HEK293 (cell line): ENCODE results near the gene UACA.

ENCODE experiments used
- CTCF ChIA-PET: fragments of 350-600 bp; formaldehyde crosslinking; extraction: SDS; loops from one replicate; lab custom pipeline; 2021; ENCODE audit warnings: antibody characterized with exemption; lab: Yijun Ruan, JAX
- POLR2A ChIA-PET: fragments of 300-600 bp; formaldehyde crosslinking; extraction: SDS; loops from one replicate; lab custom pipeline; 2020; ENCODE audit warnings: antibody characterized with exemption, inconsistent platforms; lab: Yijun Ruan, JAX
- H3K27ac ChIP-seq: fragments of 200-500 bp; sonication (Bioruptor generic); 2 replicates; pipeline ENCODE4 v1.5.1; 2014; ENCODE audit warnings: low read depth, low read length, control low read depth, inconsistent platforms; ENCODE audit errors: extremely low read depth
- H3K36me3 ChIP-seq, 2 experiments: fragments of 200-500 bp in 1 of 2; sonication (Bioruptor generic) in 1 of 2; 1 replicate in 1 of 2; 2 replicates in 1 of 2; pipeline ENCODE4 v1.5.1; 2014 to 2017; ENCODE audit warnings: inconsistent platforms in 2 of 2, low read length in 2 of 2; ENCODE audit not compliant: control insufficient read depth in 2 of 2, insufficient read depth in 1 of 2
- H3K4me1 ChIP-seq: fragments of 200-500 bp; sonication (Bioruptor generic); 2 replicates; pipeline ENCODE4 v1.5.1; 2014; ENCODE audit warnings: mild to moderate bottlenecking, low read length, inconsistent platforms; ENCODE audit not compliant: control insufficient read depth, insufficient read depth
- H3K4me3 ChIP-seq: 2 replicates; pipeline ENCODE4 v1.5.1; 2011; ENCODE audit warnings: low read depth, mild to moderate bottlenecking, control low read depth, low read length, moderate library complexity
- H3K9me3 ChIP-seq: fragments of 200-500 bp; sonication (Bioruptor generic); 2 replicates; pipeline ENCODE4 v1.5.1; 2014; ENCODE audit warnings: low read depth, low read length, inconsistent platforms; ENCODE audit not compliant: control insufficient read depth, insufficient read depth
- KLF1 ChIP-seq: fragments of 450-650 bp; formaldehyde crosslinking; IDR thresholded peaks from 2 replicates; pipeline ENCODE4 v1.5.1; 2016; ENCODE audit warnings: missing biosample characterization, missing genetic modification characterization
- SCRT2 ChIP-seq: fragments of 450-650 bp; formaldehyde crosslinking; IDR thresholded peaks from 2 replicates; pipeline ENCODE4 v1.5.1; 2016; ENCODE audit warnings: missing biosample characterization, missing genetic modification characterization
- ZBTB21 ChIP-seq: fragments of 450-650 bp; formaldehyde crosslinking; IDR thresholded peaks from 2 replicates; pipeline ENCODE4 v1.5.1; 2017; ENCODE audit warnings: missing biosample characterization, missing genetic modification characterization
- ZNF23 ChIP-seq: fragments of 450-650 bp; formaldehyde crosslinking; IDR thresholded peaks from 2 replicates; pipeline ENCODE4 v1.5.1; 2016; ENCODE audit warnings: missing biosample characterization, missing genetic modification characterization, borderline replicate concordance
- ZNF292 ChIP-seq: fragments of 450-650 bp; formaldehyde crosslinking; IDR thresholded peaks from 2 replicates; pipeline ENCODE4 v1.5.1; 2016; ENCODE audit warnings: low read depth, missing biosample characterization, missing genetic modification characterization, borderline replicate concordance
- ZNF335 ChIP-seq: fragments of 450-650 bp; formaldehyde crosslinking; conservative IDR thresholded peaks from 2 replicates; pipeline ENCODE4 v1.5.1; 2016; ENCODE audit warnings: missing biosample characterization, missing genetic modification characterization
- ZNF549 ChIP-seq: fragments of 450-650 bp; IDR thresholded peaks from 2 replicates; pipeline ENCODE4 v1.5.1; 2018; ENCODE audit warnings: missing biosample characterization, missing genetic modification characterization, mild to moderate bottlenecking, inconsistent platforms, moderate library complexity
- ZNF670 ChIP-seq: fragments of 450-650 bp; formaldehyde crosslinking; IDR thresholded peaks from 2 replicates; pipeline ENCODE4 v1.5.1; 2016; ENCODE audit warnings: missing biosample characterization, missing genetic modification characterization, low read depth
- TF ChIP-seq, protein P1 (sequence below): fragments of 450-650 bp; formaldehyde crosslinking; IDR thresholded peaks from 2 replicates; pipeline ENCODE4 v1.5.1; 2016; ENCODE audit warnings: missing biosample characterization, missing genetic modification characterization
- TF ChIP-seq, protein P2 (sequence below): fragments of 450-650 bp; formaldehyde crosslinking; IDR thresholded peaks from 2 replicates; pipeline ENCODE4 v1.5.1; 2016; ENCODE audit warnings: missing biosample characterization, missing genetic modification characterization
- TF ChIP-seq, protein P3 (sequence below): fragments of 450-650 bp; formaldehyde crosslinking; IDR thresholded peaks from 2 replicates; pipeline ENCODE4 v1.5.1; 2016; ENCODE audit warnings: missing biosample characterization, missing genetic modification characterization, borderline replicate concordance
- TF ChIP-seq, protein P4 (sequence below): fragments of 450-650 bp; formaldehyde crosslinking; IDR thresholded peaks from 2 replicates; pipeline ENCODE4 v1.5.1; 2016; ENCODE audit warnings: missing biosample characterization, missing genetic modification characterization
- TF ChIP-seq, protein P5 (sequence below): fragments of 450-650 bp; formaldehyde crosslinking; IDR thresholded peaks from 2 replicates; pipeline ENCODE4 v1.5.1; 2016; ENCODE audit warnings: missing biosample characterization, missing genetic modification characterization, low read depth
- TF ChIP-seq, protein P6 (sequence below): fragments of 450-650 bp; formaldehyde crosslinking; IDR thresholded peaks from 2 replicates; pipeline ENCODE4 v1.5.1; 2016; ENCODE audit warnings: missing biosample characterization, missing genetic modification characterization, low read depth
- TF ChIP-seq, protein P7 (sequence below): fragments of 450-650 bp; IDR thresholded peaks from 2 replicates; pipeline ENCODE4 v1.5.1; 2018; ENCODE audit warnings: missing biosample characterization, missing genetic modification characterization

Gene UACA

DNA sequence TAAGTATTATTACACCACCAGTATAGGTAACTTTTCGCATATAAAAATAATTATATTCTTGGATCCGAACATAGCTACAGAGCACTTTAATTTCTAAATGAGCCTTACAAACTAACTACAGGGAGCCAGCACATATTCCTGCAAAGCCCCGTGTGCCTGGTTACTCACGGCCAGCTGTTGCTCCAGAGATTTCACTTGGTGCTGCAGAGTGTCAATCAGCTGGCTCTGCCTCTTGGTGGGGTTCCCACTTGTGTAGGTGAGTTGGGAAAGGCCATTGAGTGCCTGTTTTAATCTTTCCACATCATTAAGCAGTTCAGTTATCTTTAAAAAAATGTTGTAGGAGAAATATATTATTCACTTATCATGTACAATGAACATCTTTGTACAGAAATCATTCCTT is 98.9 kb downstream of the UACA start:
- Histone ChIP-seq H3K9me3 (no peaks in the 10 kb centered on the region), H3K4me1 (no peaks in the 10 kb centered on the region), H3K4me3 (no peak overlapping the region), H3K36me3 (peaks cover 12 to 19% of the 10 kb centered on the region in 2 experiments), H3K27ac (no peak overlapping the region)
- TF ChIP-seq, protein P1, sequence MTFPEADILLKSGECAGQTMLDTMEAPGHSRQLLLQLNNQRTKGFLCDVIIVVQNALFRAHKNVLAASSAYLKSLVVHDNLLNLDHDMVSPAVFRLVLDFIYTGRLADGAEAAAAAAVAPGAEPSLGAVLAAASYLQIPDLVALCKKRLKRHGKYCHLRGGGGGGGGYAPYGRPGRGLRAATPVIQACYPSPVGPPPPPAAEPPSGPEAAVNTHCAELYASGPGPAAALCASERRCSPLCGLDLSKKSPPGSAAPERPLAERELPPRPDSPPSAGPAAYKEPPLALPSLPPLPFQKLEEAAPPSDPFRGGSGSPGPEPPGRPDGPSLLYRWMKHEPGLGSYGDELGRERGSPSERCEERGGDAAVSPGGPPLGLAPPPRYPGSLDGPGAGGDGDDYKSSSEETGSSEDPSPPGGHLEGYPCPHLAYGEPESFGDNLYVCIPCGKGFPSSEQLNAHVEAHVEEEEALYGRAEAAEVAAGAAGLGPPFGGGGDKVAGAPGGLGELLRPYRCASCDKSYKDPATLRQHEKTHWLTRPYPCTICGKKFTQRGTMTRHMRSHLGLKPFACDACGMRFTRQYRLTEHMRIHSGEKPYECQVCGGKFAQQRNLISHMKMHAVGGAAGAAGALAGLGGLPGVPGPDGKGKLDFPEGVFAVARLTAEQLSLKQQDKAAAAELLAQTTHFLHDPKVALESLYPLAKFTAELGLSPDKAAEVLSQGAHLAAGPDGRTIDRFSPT, result no peak
- no peak for TF ChIP-seq ZNF670
- no peak for TF ChIP-seq ZNF549 (tag by site-specific recombination)
- TF ChIP-seq, protein P2, sequence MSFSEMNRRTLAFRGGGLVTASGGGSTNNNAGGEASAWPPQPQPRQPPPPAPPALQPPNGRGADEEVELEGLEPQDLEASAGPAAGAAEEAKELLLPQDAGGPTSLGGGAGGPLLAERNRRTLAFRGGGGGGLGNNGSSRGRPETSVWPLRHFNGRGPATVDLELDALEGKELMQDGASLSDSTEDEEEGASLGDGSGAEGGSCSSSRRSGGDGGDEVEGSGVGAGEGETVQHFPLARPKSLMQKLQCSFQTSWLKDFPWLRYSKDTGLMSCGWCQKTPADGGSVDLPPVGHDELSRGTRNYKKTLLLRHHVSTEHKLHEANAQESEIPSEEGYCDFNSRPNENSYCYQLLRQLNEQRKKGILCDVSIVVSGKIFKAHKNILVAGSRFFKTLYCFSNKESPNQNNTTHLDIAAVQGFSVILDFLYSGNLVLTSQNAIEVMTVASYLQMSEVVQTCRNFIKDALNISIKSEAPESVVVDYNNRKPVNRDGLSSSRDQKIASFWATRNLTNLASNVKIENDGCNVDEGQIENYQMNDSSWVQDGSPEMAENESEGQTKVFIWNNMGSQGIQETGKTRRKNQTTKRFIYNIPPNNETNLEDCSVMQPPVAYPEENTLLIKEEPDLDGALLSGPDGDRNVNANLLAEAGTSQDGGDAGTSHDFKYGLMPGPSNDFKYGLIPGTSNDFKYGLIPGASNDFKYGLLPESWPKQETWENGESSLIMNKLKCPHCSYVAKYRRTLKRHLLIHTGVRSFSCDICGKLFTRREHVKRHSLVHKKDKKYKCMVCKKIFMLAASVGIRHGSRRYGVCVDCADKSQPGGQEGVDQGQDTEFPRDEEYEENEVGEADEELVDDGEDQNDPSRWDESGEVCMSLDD (tag by site-specific recombination), result no peak
- TF ChIP-seq KLF1 (tag by site-specific recombination), result no peak
- TF ChIP-seq ZNF335, result 0 out of 2 replicates have a peak, but pooled peaks have one; percentile 28
- no peak for TF ChIP-seq ZNF292 (tag by site-specific recombination)
- no peak for TF ChIP-seq ZBTB21
- TF ChIP-seq, protein P3, sequence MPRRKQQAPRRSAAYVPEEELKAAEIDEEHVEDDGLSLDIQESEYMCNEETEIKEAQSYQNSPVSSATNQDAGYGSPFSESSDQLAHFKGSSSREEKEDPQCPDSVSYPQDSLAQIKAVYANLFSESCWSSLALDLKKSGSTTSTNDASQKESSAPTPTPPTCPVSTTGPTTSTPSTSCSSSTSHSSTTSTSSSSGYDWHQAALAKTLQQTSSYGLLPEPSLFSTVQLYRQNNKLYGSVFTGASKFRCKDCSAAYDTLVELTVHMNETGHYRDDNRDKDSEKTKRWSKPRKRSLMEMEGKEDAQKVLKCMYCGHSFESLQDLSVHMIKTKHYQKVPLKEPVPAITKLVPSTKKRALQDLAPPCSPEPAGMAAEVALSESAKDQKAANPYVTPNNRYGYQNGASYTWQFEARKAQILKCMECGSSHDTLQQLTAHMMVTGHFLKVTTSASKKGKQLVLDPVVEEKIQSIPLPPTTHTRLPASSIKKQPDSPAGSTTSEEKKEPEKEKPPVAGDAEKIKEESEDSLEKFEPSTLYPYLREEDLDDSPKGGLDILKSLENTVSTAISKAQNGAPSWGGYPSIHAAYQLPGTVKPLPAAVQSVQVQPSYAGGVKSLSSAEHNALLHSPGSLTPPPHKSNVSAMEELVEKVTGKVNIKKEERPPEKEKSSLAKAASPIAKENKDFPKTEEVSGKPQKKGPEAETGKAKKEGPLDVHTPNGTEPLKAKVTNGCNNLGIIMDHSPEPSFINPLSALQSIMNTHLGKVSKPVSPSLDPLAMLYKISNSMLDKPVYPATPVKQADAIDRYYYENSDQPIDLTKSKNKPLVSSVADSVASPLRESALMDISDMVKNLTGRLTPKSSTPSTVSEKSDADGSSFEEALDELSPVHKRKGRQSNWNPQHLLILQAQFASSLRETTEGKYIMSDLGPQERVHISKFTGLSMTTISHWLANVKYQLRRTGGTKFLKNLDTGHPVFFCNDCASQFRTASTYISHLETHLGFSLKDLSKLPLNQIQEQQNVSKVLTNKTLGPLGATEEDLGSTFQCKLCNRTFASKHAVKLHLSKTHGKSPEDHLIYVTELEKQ (tag by site-specific recombination), result no peak
- TF ChIP-seq, protein P4, sequence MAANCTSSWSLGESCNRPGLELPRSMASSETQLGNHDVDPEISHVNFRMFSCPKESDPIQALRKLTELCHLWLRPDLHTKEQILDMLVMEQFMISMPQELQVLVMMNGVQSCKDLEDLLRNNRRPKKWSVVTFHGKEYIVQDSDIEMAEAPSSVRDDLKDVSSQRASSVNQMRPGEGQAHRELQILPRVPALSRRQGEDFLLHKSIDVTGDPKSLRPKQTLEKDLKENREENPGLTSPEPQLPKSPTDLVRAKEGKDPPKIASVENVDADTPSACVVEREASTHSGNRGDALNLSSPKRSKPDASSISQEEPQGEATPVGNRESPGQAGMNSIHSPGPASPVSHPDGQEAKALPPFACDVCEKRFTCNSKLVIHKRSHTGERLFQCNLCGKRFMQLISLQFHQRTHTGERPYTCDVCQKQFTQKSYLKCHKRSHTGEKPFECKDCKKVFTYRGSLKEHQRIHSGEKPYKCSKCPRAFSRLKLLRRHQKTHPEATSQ (tag by site-specific recombination), result no peak
- TF ChIP-seq, protein P5, sequence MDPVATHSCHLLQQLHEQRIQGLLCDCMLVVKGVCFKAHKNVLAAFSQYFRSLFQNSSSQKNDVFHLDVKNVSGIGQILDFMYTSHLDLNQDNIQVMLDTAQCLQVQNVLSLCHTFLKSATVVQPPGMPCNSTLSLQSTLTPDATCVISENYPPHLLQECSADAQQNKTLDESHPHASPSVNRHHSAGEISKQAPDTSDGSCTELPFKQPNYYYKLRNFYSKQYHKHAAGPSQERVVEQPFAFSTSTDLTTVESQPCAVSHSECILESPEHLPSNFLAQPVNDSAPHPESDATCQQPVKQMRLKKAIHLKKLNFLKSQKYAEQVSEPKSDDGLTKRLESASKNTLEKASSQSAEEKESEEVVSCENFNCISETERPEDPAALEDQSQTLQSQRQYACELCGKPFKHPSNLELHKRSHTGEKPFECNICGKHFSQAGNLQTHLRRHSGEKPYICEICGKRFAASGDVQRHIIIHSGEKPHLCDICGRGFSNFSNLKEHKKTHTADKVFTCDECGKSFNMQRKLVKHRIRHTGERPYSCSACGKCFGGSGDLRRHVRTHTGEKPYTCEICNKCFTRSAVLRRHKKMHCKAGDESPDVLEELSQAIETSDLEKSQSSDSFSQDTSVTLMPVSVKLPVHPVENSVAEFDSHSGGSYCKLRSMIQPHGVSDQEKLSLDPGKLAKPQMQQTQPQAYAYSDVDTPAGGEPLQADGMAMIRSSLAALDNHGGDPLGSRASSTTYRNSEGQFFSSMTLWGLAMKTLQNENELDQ, result no peak
- TF ChIP-seq, protein P6, sequence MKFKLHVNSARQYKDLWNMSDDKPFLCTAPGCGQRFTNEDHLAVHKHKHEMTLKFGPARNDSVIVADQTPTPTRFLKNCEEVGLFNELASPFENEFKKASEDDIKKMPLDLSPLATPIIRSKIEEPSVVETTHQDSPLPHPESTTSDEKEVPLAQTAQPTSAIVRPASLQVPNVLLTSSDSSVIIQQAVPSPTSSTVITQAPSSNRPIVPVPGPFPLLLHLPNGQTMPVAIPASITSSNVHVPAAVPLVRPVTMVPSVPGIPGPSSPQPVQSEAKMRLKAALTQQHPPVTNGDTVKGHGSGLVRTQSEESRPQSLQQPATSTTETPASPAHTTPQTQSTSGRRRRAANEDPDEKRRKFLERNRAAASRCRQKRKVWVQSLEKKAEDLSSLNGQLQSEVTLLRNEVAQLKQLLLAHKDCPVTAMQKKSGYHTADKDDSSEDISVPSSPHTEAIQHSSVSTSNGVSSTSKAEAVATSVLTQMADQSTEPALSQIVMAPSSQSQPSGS (tag by site-specific recombination), result no peak
- TF ChIP-seq ZNF23, result no peak
- TF ChIP-seq, protein P7, sequence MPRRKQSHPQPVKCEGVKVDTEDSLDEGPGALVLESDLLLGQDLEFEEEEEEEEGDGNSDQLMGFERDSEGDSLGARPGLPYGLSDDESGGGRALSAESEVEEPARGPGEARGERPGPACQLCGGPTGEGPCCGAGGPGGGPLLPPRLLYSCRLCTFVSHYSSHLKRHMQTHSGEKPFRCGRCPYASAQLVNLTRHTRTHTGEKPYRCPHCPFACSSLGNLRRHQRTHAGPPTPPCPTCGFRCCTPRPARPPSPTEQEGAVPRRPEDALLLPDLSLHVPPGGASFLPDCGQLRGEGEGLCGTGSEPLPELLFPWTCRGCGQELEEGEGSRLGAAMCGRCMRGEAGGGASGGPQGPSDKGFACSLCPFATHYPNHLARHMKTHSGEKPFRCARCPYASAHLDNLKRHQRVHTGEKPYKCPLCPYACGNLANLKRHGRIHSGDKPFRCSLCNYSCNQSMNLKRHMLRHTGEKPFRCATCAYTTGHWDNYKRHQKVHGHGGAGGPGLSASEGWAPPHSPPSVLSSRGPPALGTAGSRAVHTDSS (tag by site-specific recombination), result no peak
- peak; percentile 87 for TF ChIP-seq SCRT2 (tag by site-specific recombination)
- ChIA-PET POLR2A (no interaction called here), CTCF (interaction anchor here (0.6 to 1.3 kb wide), 3 partner anchors 15 to 689 kb away, joined by 3 to 6 read pairs (median 3); no protein-coding TSS in a partner anchor)
